H9 (cell line): ENCODE data around the gene GPC6. TPM values are rescaled to one million over a fixed set of nuclear protein-coding genes. Genes with fewer than 3 reads are reported as not detected.

Experiments used
- DNase-seq: peaks from one replicate; pipeline ENCODE4 v3.0.0-alpha.2; 2017
- H2AFZ ChIP-seq: one replicate; pipeline ENCODE4 v1.6.1; 2013; ENCODE audit warnings: mild to moderate bottlenecking, low read length, control low read depth, moderate library complexity
- H2AK5ac ChIP-seq: 2 replicates; pipeline ENCODE4 v1.6.1; 2013; ENCODE audit warnings: low read length, control low read depth, mixed read lengths; ENCODE audit not compliant: insufficient read length
- H2BK120ac ChIP-seq: one replicate; pipeline ENCODE4 v1.6.1; 2013; ENCODE audit warnings: low read depth, mild to moderate bottlenecking, low read length, control low read depth, inconsistent platforms; ENCODE audit not compliant: poor library complexity, severe bottlenecking
- H2BK12ac ChIP-seq: 2 replicates; pipeline ENCODE4 v1.6.1; 2013; ENCODE audit warnings: low read length, control low read depth, mixed read lengths, low read depth; ENCODE audit not compliant: insufficient read length
- H2BK15ac ChIP-seq: 2 replicates; pipeline ENCODE4 v1.6.1; 2013; ENCODE audit warnings: low read depth, low read length, control low read depth
- H2BK20ac ChIP-seq: one replicate; pipeline ENCODE4 v1.6.1; 2013; ENCODE audit warnings: low read depth, mild to moderate bottlenecking, low read length, control low read depth, inconsistent platforms; ENCODE audit not compliant: poor library complexity, severe bottlenecking
- H2BK5ac ChIP-seq: 2 replicates; pipeline ENCODE4 v1.6.1; 2013; ENCODE audit warnings: low read length, control low read depth, mixed read lengths; ENCODE audit not compliant: insufficient read length
- H3K14ac ChIP-seq: 2 replicates; pipeline ENCODE4 v1.6.1; 2013; ENCODE audit warnings: low read length, control low read depth; ENCODE audit not compliant: insufficient read depth
- H3K18ac ChIP-seq: 2 replicates; pipeline ENCODE4 v1.6.1; 2013; ENCODE audit warnings: low read depth, mild to moderate bottlenecking, mixed read lengths, low read length, control low read depth; ENCODE audit not compliant: insufficient read length
- H3K23ac ChIP-seq: 2 replicates; pipeline ENCODE4 v1.6.1; 2013; ENCODE audit warnings: low read length, control low read depth, mixed read lengths, low read depth; ENCODE audit not compliant: insufficient read length
- H3K23me2 ChIP-seq: 2 replicates; pipeline ENCODE4 v1.6.1; 2013; ENCODE audit warnings: low read depth, mild to moderate bottlenecking, mixed read lengths, low read length, control low read depth; ENCODE audit not compliant: insufficient read length, poor library complexity, severe bottlenecking
- H3K27ac ChIP-seq: 2 replicates; pipeline ENCODE4 v1.5.1; 2013; ENCODE audit warnings: low read length, control low read depth, mixed read lengths, low read depth; ENCODE audit not compliant: insufficient read length
- H3K27me3 ChIP-seq: 2 replicates; pipeline ENCODE4 v1.6.1; 2013; ENCODE audit warnings: low read length, control low read depth, inconsistent platforms; ENCODE audit not compliant: insufficient read depth
- H3K4ac ChIP-seq: 2 replicates; pipeline ENCODE4 v1.6.1; 2013; ENCODE audit warnings: low read depth, mild to moderate bottlenecking, control low read depth, inconsistent platforms, low read length, moderate library complexity
- H3K4me1 ChIP-seq: 2 replicates; pipeline ENCODE4 v1.6.1; 2013; ENCODE audit warnings: low read length, control low read depth, inconsistent platforms; ENCODE audit not compliant: insufficient read depth
- H3K4me2 ChIP-seq: 2 replicates; pipeline ENCODE4 v1.6.1; 2013; ENCODE audit warnings: low read length, control low read depth, mixed read lengths; ENCODE audit not compliant: insufficient read length, insufficient read depth
- H3K56ac ChIP-seq: 2 replicates; pipeline ENCODE4 v1.6.1; 2013; ENCODE audit warnings: low read depth, mild to moderate bottlenecking, mixed read lengths, low read length, control low read depth; ENCODE audit not compliant: insufficient read length
- H3K79me1 ChIP-seq: 2 replicates; pipeline ENCODE4 v1.6.1; 2013; ENCODE audit warnings: low read depth, mild to moderate bottlenecking, moderate library complexity, low read length, control low read depth, inconsistent platforms; ENCODE audit not compliant: insufficient read depth, poor library complexity, severe bottlenecking
- H3K79me2 ChIP-seq: 2 replicates; pipeline ENCODE4 v1.6.1; 2013; ENCODE audit warnings: low read length, control low read depth, inconsistent platforms; ENCODE audit not compliant: insufficient read depth
- H3K9ac ChIP-seq: 2 replicates; pipeline ENCODE4 v1.6.1; 2013; ENCODE audit warnings: low read length, control low read depth, mixed read lengths; ENCODE audit not compliant: insufficient read length; ENCODE audit errors: extremely low read depth
- H3K9me3 ChIP-seq: one replicate; pipeline ENCODE4 v1.6.1; 2013; ENCODE audit warnings: low read depth, low read length, inconsistent platforms; ENCODE audit not compliant: control insufficient read depth
- H3T11ph ChIP-seq: one replicate; pipeline ENCODE4 v1.6.1; 2013; ENCODE audit warnings: mild to moderate bottlenecking, low read length, control low read depth, inconsistent platforms
- H4K20me1 ChIP-seq: one replicate; pipeline ENCODE4 v1.6.1; 2013; ENCODE audit not compliant: control insufficient read depth, insufficient read length, insufficient read depth
- H4K5ac ChIP-seq: 2 replicates; pipeline ENCODE4 v1.6.1; 2013; ENCODE audit warnings: low read depth, mild to moderate bottlenecking, mixed read lengths, low read length, control low read depth; ENCODE audit not compliant: insufficient read length
- H4K8ac ChIP-seq: replicated peaks from 2 replicates; pipeline ENCODE4 v1.6.1; 2013; ENCODE audit warnings: low read length, control low read depth, mixed read lengths, low read depth; ENCODE audit not compliant: insufficient read length
- H4K91ac ChIP-seq: 2 replicates; pipeline ENCODE4 v1.6.1; 2013; ENCODE audit warnings: low read depth, mild to moderate bottlenecking, moderate library complexity, mixed read lengths, low read length, control low read depth; ENCODE audit not compliant: insufficient read length
- H3K27ac Mint-ChIP-seq, 3 experiments: 2 replicates in 2 of 3; 3 replicates in 1 of 3; pipeline ENCODE4 v1.8.0; 2020 to 2021; ENCODE audit warnings: mixed read lengths in 3 of 3, mild to moderate bottlenecking in 1 of 3, moderate library complexity in 1 of 3
- H3K27me3 Mint-ChIP-seq: 2 replicates; pipeline ENCODE4 v1.8.0; 2021; ENCODE audit warnings: low read depth, mild to moderate bottlenecking, moderate library complexity, mixed read lengths
- H3K36me3 Mint-ChIP-seq, 3 experiments: 2 replicates in 2 of 3; 3 replicates in 1 of 3; pipeline ENCODE4 v1.8.0; 2020 to 2021; ENCODE audit warnings: low read depth in 3 of 3, mixed read lengths in 3 of 3; ENCODE audit not compliant: insufficient read depth in 1 of 3
- H3K4me1 Mint-ChIP-seq, 2 experiments: 2 replicates each; pipeline ENCODE4 v1.8.0; 2020; ENCODE audit warnings: mixed read lengths in 2 of 2
- H3K4me3 Mint-ChIP-seq, 2 experiments: 2 replicates in 1 of 2; 3 replicates in 1 of 2; pipeline ENCODE4 v1.8.0; 2020 to 2021; ENCODE audit warnings: mild to moderate bottlenecking in 2 of 2, mixed read lengths in 2 of 2, moderate library complexity in 1 of 2
- H3K9me3 Mint-ChIP-seq, 2 experiments: 2 replicates in 1 of 2; 3 replicates in 1 of 2; pipeline ENCODE4 v1.8.0; 2020; ENCODE audit warnings: mild to moderate bottlenecking in 2 of 2, mixed read lengths in 2 of 2, moderate library complexity in 1 of 2
- CTCF ChIP-seq: fragments of 200-600 bp; sonication (generic); conservative IDR thresholded peaks from 3 replicates; pipeline ENCODE4 v1.8.0; 2021; ENCODE audit warnings: antibody characterized with exemption, mild to moderate bottlenecking
- WGBS: extraction: QIAGEN DNeasy Blood & Tissue Kit; methylation state at CpG from one replicate; pipeline ENCODE4 v1.1.7; 2013; ENCODE audit warnings: missing lambda C conversion rate, low lambda C conversion rate, mixed read lengths; ENCODE audit not compliant: insufficient read length; ENCODE audit errors: extremely low coverage; 5-methylcytosine and 5-hydroxymethylcytosine counted together
- total RNA-seq: library from RNA; stranded (reverse); gene quantifications from 2 replicates; pipeline ENCODE4 v1.2.1, GENCODE V29; 2021

The GPC6 gene
- total RNA-seq, 1 experiment from 2014 or later, result 15.6 TPM

GRCh38 chr13:93794197-93794885 lies 567.7 kb downstream of the GPC6 start:
- Histone ChIP-seq H3K9me3 (no peaks in the 10 kb centered on the region), H4K20me1 (no peaks in the 10 kb centered on the region), H3K4me2 (no peak overlapping the region), H3K9ac (no peak overlapping the region), H4K8ac (no peak overlapping the region), H3K4me1 (no peaks in the 10 kb centered on the region; the same call in 1 of the 2 replicates), H3K79me1 (no peaks in the 10 kb centered on the region), H3K56ac (no peak overlapping the region), H4K91ac (no peak overlapping the region), H2BK5ac (no peak overlapping the region), H3K27ac (no peak overlapping the region), H3K79me2 (no peaks in the 10 kb centered on the region), H2BK15ac (no peak overlapping the region), H3K14ac (no peak overlapping the region), H3K4ac (no peak overlapping the region), H3K23me2 (no peaks in the 10 kb centered on the region), H3K27me3 (no peaks in the 10 kb centered on the region), H4K5ac (no peak overlapping the region), H2BK20ac (no peak overlapping the region), H2AK5ac (no peak overlapping the region), H2BK120ac (no peak overlapping the region), H2AFZ (no peak overlapping the region), H3K23ac (no peak overlapping the region), H3K18ac (no peak overlapping the region), H2BK12ac (no peak overlapping the region), H3T11ph (no peak overlapping the region)
- DNase-seq, result no peak
- no CpG with 5 or more reads among the region's 3 CpGs for WGBS
- Mint-ChIP-seq H3K27ac (no peak overlapping the region; a peak in 2 of 7 replicates), H3K9me3 (no peaks in the 10 kb centered on the region), H3K36me3 (no peaks in the 10 kb centered on the region), H3K4me1 (peaks cover 0 to 3% of the 10 kb centered on the region in 2 experiments; a peak in 2 of 4 replicates), H3K27me3 (no peaks in the 10 kb centered on the region), H3K4me3 (no peak overlapping the region)
- no peak for TF ChIP-seq CTCF
